Measurements from ENCODE around the gene EMX1. TPM values are rescaled to one million over a fixed set of nuclear protein-coding genes. Genes with fewer than 3 reads are reported as not detected.

Gene EMX1
- total RNA-seq, 1 experiment from 2014 or later, result 0.72 TPM

DNA sequence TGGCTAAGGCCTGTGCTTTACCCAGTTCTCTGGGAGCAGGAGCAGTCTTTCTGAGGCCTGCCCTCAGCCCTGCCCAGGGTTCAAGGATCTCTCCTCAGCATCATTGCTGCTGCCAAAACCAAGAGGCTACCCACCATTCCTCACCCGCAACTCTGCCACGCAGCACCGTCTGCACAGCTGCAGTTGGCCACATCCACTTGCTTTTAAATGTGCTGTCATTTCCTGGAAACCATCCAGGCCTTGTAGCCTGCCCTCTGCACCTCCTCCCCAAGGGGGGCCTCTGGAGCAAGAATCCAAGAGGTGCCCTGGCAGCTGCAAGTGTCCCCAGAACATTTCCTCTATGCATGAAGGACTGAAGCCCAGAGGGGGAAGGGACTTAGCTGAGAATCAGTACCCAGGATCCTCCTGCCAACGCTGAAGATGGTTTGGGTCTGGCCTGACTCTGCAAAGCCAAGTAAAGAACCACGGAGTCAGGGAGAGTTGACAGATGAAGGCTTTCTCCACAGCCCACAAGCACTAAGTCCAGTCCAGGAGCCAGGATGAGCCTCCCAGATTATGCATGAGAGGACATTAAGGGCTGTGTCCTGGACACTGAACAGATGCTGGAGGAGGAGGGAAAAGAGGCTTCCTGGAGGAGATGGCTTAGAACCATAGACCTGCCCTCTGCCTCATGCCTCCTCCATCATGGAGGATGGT, 14.9 kb downstream of the EMX1 start:
- Histone ChIP-seq H4K5ac (ENCODE audit: insufficient read length, low read depth, low read length) (no peak overlapping the region), H2BK20ac (ENCODE audit: low read depth, low read length, poor library complexity, severe bottlenecking) (no peak overlapping the region), H4K20me1 (ENCODE audit: control insufficient read depth, insufficient read depth, insufficient read length) (no peaks in the 10 kb centered on the region), H4K8ac (replicated peaks; ENCODE audit: insufficient read length, low read depth, low read length) (no peak overlapping the region), H2BK15ac (ENCODE audit: low read depth, low read length) (no peak overlapping the region), H3K4me2 (ENCODE audit: insufficient read depth, insufficient read length, low read length) (no peak overlapping the region), H3K56ac (ENCODE audit: insufficient read length, low read depth, low read length) (no peak overlapping the region), H3K4me1 (ENCODE audit: insufficient read depth, low read length) (no peaks in the 10 kb centered on the region; the same call in 1 of the 2 replicates), H3K79me1 (ENCODE audit: insufficient read depth, low read depth, low read length, poor library complexity, severe bottlenecking) (no peaks in the 10 kb centered on the region), H3K27ac (ENCODE audit: insufficient read length, low read depth, low read length) (no peak overlapping the region), H3K18ac (ENCODE audit: insufficient read length, low read depth, low read length) (no peak overlapping the region), H3K9me3 (ENCODE audit: control insufficient read depth, low read depth, low read length) (no peaks in the 10 kb centered on the region), H3K23ac (ENCODE audit: insufficient read length, low read depth, low read length) (no peak overlapping the region), H2BK5ac (ENCODE audit: insufficient read length, low read length) (no peak overlapping the region), H3K79me2 (ENCODE audit: insufficient read depth, low read length) (no peaks in the 10 kb centered on the region), H3K23me2 (ENCODE audit: insufficient read length, low read depth, low read length, poor library complexity, severe bottlenecking) (no peaks in the 10 kb centered on the region), H4K91ac (ENCODE audit: insufficient read length, low read depth, low read length) (no peak overlapping the region), H3K9ac (ENCODE audit: extremely low read depth, insufficient read length, low read length) (no peak overlapping the region), H3K14ac (ENCODE audit: insufficient read depth, low read length) (no peak overlapping the region), H3T11ph (ENCODE audit: low read length) (no peak overlapping the region), H3K4ac (ENCODE audit: low read depth, low read length) (no peak overlapping the region), H2BK12ac (ENCODE audit: insufficient read length, low read depth, low read length) (no peak overlapping the region), H2AK5ac (ENCODE audit: insufficient read length, low read length) (no peak overlapping the region), H2BK120ac (ENCODE audit: low read depth, low read length, poor library complexity, severe bottlenecking) (no peak overlapping the region), H2AFZ (ENCODE audit: low read length) (no peak overlapping the region), H3K27me3 (ENCODE audit: insufficient read depth, low read length) (peaks cover 21% of the 10 kb centered on the region)
- H3K36me3 Mint-ChIP-seq (ENCODE audit: insufficient read depth in 1 of 3, low read depth in 3 of 3), result peaks cover 0 to 2% (median 0%) of the 10 kb centered on the region in 3 experiments; a peak in 2 of 7 replicates
- TF ChIP-seq, protein P1, sequence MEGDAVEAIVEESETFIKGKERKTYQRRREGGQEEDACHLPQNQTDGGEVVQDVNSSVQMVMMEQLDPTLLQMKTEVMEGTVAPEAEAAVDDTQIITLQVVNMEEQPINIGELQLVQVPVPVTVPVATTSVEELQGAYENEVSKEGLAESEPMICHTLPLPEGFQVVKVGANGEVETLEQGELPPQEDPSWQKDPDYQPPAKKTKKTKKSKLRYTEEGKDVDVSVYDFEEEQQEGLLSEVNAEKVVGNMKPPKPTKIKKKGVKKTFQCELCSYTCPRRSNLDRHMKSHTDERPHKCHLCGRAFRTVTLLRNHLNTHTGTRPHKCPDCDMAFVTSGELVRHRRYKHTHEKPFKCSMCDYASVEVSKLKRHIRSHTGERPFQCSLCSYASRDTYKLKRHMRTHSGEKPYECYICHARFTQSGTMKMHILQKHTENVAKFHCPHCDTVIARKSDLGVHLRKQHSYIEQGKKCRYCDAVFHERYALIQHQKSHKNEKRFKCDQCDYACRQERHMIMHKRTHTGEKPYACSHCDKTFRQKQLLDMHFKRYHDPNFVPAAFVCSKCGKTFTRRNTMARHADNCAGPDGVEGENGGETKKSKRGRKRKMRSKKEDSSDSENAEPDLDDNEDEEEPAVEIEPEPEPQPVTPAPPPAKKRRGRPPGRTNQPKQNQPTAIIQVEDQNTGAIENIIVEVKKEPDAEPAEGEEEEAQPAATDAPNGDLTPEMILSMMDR (conservative IDR thresholded peaks at IDR 0.05), result no peak
- no CpG with 5 or more reads among the region's 5 CpGs for WGBS (ENCODE audit: extremely low coverage, insufficient read length, low lambda C conversion rate)
- H3K4me1 Mint-ChIP-seq, result peaks cover 19 to 22% of the 10 kb centered on the region in 2 experiments
- no peak overlapping the region for H3K4me3 Mint-ChIP-seq
- H3K27me3 Mint-ChIP-seq (ENCODE audit: low read depth), result peaks cover 22% of the 10 kb centered on the region
- H3K9me3 Mint-ChIP-seq, result no peaks in the 10 kb centered on the region
- no peak overlapping the region for H3K27ac Mint-ChIP-seq
- DNase-seq, result no peak
